RPMI7951 (cell line): ENCODE measurements around the gene PRRX1. TPM values are rescaled to one million over a fixed set of nuclear protein-coding genes. Genes with fewer than 3 reads are reported as not detected.

Experiments
- DNase-seq: peaks from one replicate; pipeline ENCODE4 v3.0.0-alpha.2; 2012; ENCODE audit warnings: low read depth
- total RNA-seq: library from RNA; depleted of rRNA; stranded (reverse); fragments of >200 nt; shearing (Covaris generic); gene quantifications from 2 replicates; pipeline ENCODE4 v1.2.3, GENCODE V29; 2014; rRNA removed

Gene PRRX1
- total RNA-seq, 1 experiment from 2014 or later: 52.6 TPM

DNA sequence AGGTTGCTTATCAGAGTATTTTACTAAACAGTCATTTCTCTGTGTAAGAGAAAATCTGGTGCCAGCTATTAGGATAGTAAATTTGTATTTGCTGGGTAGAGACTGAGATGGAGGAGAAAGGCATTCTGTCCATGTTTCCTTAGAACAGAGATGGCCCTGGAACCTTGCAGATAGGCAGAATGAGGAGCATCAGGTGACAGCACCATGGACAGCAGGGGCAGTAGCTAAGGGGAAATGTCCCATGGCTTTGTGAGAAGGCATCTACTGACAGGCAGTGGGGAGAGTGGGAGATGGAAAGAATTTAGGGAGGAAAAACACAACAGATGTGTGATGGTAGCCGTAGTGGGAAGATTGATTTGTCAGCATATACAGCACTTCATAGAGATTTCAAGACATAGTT, 105.0 kb downstream of the PRRX1 start:
- no peak for DNase-seq

DNA sequence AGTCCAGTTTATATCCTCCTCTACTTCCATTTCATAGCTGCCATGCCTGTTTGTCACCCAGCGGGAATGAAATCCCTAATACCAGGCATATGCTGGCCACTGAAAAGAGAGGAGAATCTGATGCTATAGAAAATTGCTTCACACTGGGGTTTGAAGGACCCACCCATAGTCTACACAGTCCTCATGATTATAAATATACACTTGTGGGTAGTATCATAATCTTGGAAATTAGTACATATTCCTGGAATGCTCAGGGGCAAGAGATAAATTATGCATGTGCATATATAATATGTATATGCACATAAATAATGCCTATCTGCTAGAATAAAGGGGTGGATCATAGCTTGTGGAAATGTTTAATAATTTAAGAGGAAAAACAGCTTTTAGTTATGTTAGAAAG, 105.8 kb downstream of the PRRX1 start:
- DNase-seq: no peak

GRCh38 chr1:170770254-170770653, 106.3 kb downstream of the PRRX1 start:
- DNase-seq: no peak

GRCh38 chr1:170776252-170776651, 112.3 kb downstream of the PRRX1 start:
- no peak for DNase-seq

DNA sequence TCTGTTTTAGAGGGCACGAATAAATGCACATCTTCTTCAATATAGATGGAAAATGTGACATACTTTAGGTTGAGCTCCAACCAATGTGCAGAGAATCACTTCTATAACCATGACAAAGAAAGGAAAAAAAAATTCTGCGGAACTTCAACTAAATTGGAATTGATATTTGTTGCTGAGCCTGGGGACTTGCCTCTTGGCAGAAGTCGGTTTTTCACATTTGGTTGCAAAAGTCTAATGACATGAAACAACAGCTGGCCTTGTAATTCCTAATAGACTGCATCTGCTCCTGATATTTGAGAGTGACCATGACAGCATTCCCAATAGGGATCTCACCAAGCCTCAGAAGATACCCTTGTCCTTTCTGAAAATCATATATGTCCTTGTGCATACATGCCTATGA, 112.8 kb downstream of the PRRX1 start:
- no peak for DNase-seq

Other genes starting within 250 kb of the PRRX1 start
- gene GORAB, start 132.0 kb upstream of the PRRX1 start, total RNA-seq: 19.8 and 21.1 TPM in 2 replicates